Stimulated activated naive B cell treated with anti-CD40 and anti-IgM and Interleukin-4, amounts not matched to agents 10 μg/mL and 1 μg/mL and 100 μg/mL, for 72 hours (primary cell): ENCODE measurements around the gene CFAP45.

Experiments used
- ATAC-seq, 2 donors: fragments of 150-1000 bp; cut with Tn5 transposase; replicated peaks; 2 replicates each; pipeline ENCODE4 v1.10.0; 2021; ENCODE audit warnings: moderate library complexity in 1 of 2
- DNase-seq: peaks from one replicate; pipeline ENCODE4 v3.0.0; 2021
- H3K27ac Mint-ChIP-seq: one replicate; pipeline ENCODE4 v1.8.0; 2022; ENCODE audit warnings: mild to moderate bottlenecking, mixed read lengths
- H3K27me3 Mint-ChIP-seq, 2 donors: one replicate each; pipeline ENCODE4 v1.8.0; 2022; ENCODE audit warnings: mixed read lengths in 2 of 2
- H3K36me3 Mint-ChIP-seq, 2 donors: one replicate each; pipeline ENCODE4 v1.8.0; 2022; ENCODE audit warnings: mixed read lengths in 2 of 2, mild to moderate bottlenecking in 1 of 2
- H3K4me1 Mint-ChIP-seq, 2 donors: one replicate each; pipeline ENCODE4 v1.8.0; 2022; ENCODE audit warnings: mixed read lengths in 2 of 2, mild to moderate bottlenecking in 1 of 2
- H3K4me3 Mint-ChIP-seq, 2 donors: one replicate each; pipeline ENCODE4 v1.8.0; 2022; ENCODE audit warnings: mild to moderate bottlenecking in 2 of 2, mixed read lengths in 2 of 2, moderate library complexity in 1 of 2
- H3K9me3 Mint-ChIP-seq, 2 donors: one replicate each; pipeline ENCODE4 v1.8.0; 2022; ENCODE audit warnings: mixed read lengths in 2 of 2, mild to moderate bottlenecking in 1 of 2

CFAP45 gene

GRCh38 chr1:159940006-159940620, 40.1 kb upstream of the CFAP45 start:
- ATAC-seq (no peak), DNase-seq (no peak)
- H3K36me3 Mint-ChIP-seq: no peaks in the 10 kb centered on the region
- peaks cover 50 to 79% of the 10 kb centered on the region in 2 donors for H3K4me1 Mint-ChIP-seq
- peaks cover 17 to 18% of the 10 kb centered on the region in 2 donors for H3K27me3 Mint-ChIP-seq
- no peaks in the 10 kb centered on the region for H3K9me3 Mint-ChIP-seq
- H3K4me3 Mint-ChIP-seq: no peak overlapping the region
- no peak overlapping the region for H3K27ac Mint-ChIP-seq

GRCh38 chr1:159939678-159940002, 39.7 kb upstream of the CFAP45 start:
- no peak overlapping the region for H3K4me3 Mint-ChIP-seq
- no peaks in the 10 kb centered on the region for H3K36me3 Mint-ChIP-seq
- ATAC-seq: no peak
- H3K9me3 Mint-ChIP-seq: no peaks in the 10 kb centered on the region
- no peak overlapping the region for H3K27ac Mint-ChIP-seq
- no peak for DNase-seq
- H3K4me1 Mint-ChIP-seq: peaks cover 45 to 77% of the 10 kb centered on the region in 2 donors
- peaks cover 13% of the 10 kb centered on the region in 2 donors for H3K27me3 Mint-ChIP-seq

GRCh38 chr1:159938905-159939677, 39.1 kb upstream of the CFAP45 start:
- Mint-ChIP-seq H3K36me3 (no peaks in the 10 kb centered on the region), H3K4me1 (peaks cover 47 to 75% of the 10 kb centered on the region in 2 donors), H3K4me3 (no peak overlapping the region), H3K9me3 (no peaks in the 10 kb centered on the region), H3K27ac (peak overlapping the region; percentile 6), H3K27me3 (peaks cover 7 to 8% of the 10 kb centered on the region in 2 donors)
- DNase-seq (no peak), ATAC-seq (no peak)

GRCh38 chr1:159938211-159938852, 38.4 kb upstream of the CFAP45 start:
- ATAC-seq (peak; percentile 65 to 69), DNase-seq (no peak)
- Mint-ChIP-seq H3K36me3 (no peaks in the 10 kb centered on the region), H3K4me3 (no peak overlapping the region), H3K27ac (no peak overlapping the region), H3K27me3 (peaks cover 2 to 6% of the 10 kb centered on the region in 2 donors), H3K9me3 (no peaks in the 10 kb centered on the region), H3K4me1 (peaks cover 55 to 81% of the 10 kb centered on the region in 2 donors)

GRCh38 chr1:159937054-159937750, 37.2 kb upstream of the CFAP45 start:
- Mint-ChIP-seq H3K27ac (no peak overlapping the region), H3K4me1 (peaks cover 59 to 84% of the 10 kb centered on the region in 2 donors), H3K4me3 (peak overlapping the region in 1 of 2 donors; percentile 30), H3K9me3 (no peaks in the 10 kb centered on the region), H3K27me3 (peaks cover 0 to under 1% of the 10 kb centered on the region in 2 donors), H3K36me3 (no peaks in the 10 kb centered on the region)
- DNase-seq: no peak
- peak; percentile 20 to 31 for ATAC-seq

GRCh38 chr1:159936273-159936904, 36.4 kb upstream of the CFAP45 start:
- DNase-seq (peak; percentile 62), ATAC-seq (peak; percentile 59)
- Mint-ChIP-seq H3K27ac (peak overlapping the region; percentile 26), H3K27me3 (no peaks in the 10 kb centered on the region), H3K36me3 (no peaks in the 10 kb centered on the region), H3K9me3 (no peaks in the 10 kb centered on the region), H3K4me3 (peak overlapping the region; percentile 15 to 19), H3K4me1 (peaks cover 60 to 85% of the 10 kb centered on the region in 2 donors)

- H3K27ac Mint-ChIP-seq: peak overlapping the region; percentile 37
- DNase-seq: no peak
- ATAC-seq: peak; percentile 28 to 44
- peaks cover 59 to 85% of the 10 kb centered on the region in 2 donors for H3K4me1 Mint-ChIP-seq
- H3K4me3 Mint-ChIP-seq: peak overlapping the region in 1 of 2 donors; percentile 19
- H3K36me3 Mint-ChIP-seq: no peaks in the 10 kb centered on the region
- peaks cover 1 to 3% of the 10 kb centered on the region in 2 donors for H3K27me3 Mint-ChIP-seq
- no peaks in the 10 kb centered on the region for H3K9me3 Mint-ChIP-seq
These were observed 35.8 kb upstream of the CFAP45 start for GRCh38 chr1:159935719-159936272.

- Mint-ChIP-seq H3K9me3 (no peaks in the 10 kb centered on the region), H3K27me3 (peaks cover 6 to 8% of the 10 kb centered on the region in 2 donors), H3K27ac (peak overlapping the region; percentile 37), H3K4me1 (peaks cover 60 to 82% of the 10 kb centered on the region in 2 donors), H3K4me3 (no peak overlapping the region), H3K36me3 (no peaks in the 10 kb centered on the region)
- no peak for ATAC-seq
- DNase-seq: no peak
These were observed 35.3 kb upstream of the CFAP45 start for GRCh38 chr1:159935305-159935704.

GRCh38 chr1:159934136-159935039, 34.4 kb upstream of the CFAP45 start:
- ATAC-seq: no peak
- no peak overlapping the region for H3K27ac Mint-ChIP-seq
- H3K36me3 Mint-ChIP-seq: no peaks in the 10 kb centered on the region
- H3K4me1 Mint-ChIP-seq: peaks cover 57 to 74% of the 10 kb centered on the region in 2 donors
- peaks cover 6 to 8% of the 10 kb centered on the region in 2 donors for H3K27me3 Mint-ChIP-seq
- H3K9me3 Mint-ChIP-seq: no peaks in the 10 kb centered on the region
- H3K4me3 Mint-ChIP-seq: no peak overlapping the region
- no peak for DNase-seq

- no peak overlapping the region for H3K27ac Mint-ChIP-seq
- ATAC-seq (no peak), DNase-seq (no peak)
- no peaks in the 10 kb centered on the region for H3K9me3 Mint-ChIP-seq
- peaks cover 51 to 64% of the 10 kb centered on the region in 2 donors for H3K4me1 Mint-ChIP-seq
- no peak overlapping the region for H3K4me3 Mint-ChIP-seq
- H3K27me3 Mint-ChIP-seq: peaks cover 6 to 8% of the 10 kb centered on the region in 2 donors
- no peaks in the 10 kb centered on the region for H3K36me3 Mint-ChIP-seq
These were observed 33.4 kb upstream of the CFAP45 start for GRCh38 chr1:159933347-159933746.

- Mint-ChIP-seq H3K36me3 (no peaks in the 10 kb centered on the region), H3K27ac (no peak overlapping the region), H3K9me3 (no peaks in the 10 kb centered on the region), H3K27me3 (peaks cover 6 to 8% of the 10 kb centered on the region in 2 donors), H3K4me1 (peaks cover 44 to 57% of the 10 kb centered on the region in 2 donors), H3K4me3 (no peak overlapping the region)
- no peak for ATAC-seq
- DNase-seq: no peak
These were observed 32.6 kb upstream of the CFAP45 start for GRCh38 chr1:159932296-159933285.

GRCh38 chr1:159931795-159932173, 31.8 kb upstream of the CFAP45 start:
- Mint-ChIP-seq H3K4me3 (no peak overlapping the region), H3K27me3 (peaks cover 6 to 8% of the 10 kb centered on the region in 2 donors), H3K36me3 (no peaks in the 10 kb centered on the region), H3K27ac (no peak overlapping the region), H3K9me3 (no peaks in the 10 kb centered on the region), H3K4me1 (peaks cover 42 to 57% of the 10 kb centered on the region in 2 donors)
- DNase-seq (no peak), ATAC-seq (peak in 1 of 2 donors; percentile 25)
